ENCODE measurements around the gene SLC15A3. TPM values are rescaled to one million over a fixed set of nuclear protein-coding genes. Genes with fewer than 3 reads are reported as not detected.

The SLC15A3 gene
- total RNA-seq, 1 experiment from 2014 or later: 5.5 TPM

DNA sequence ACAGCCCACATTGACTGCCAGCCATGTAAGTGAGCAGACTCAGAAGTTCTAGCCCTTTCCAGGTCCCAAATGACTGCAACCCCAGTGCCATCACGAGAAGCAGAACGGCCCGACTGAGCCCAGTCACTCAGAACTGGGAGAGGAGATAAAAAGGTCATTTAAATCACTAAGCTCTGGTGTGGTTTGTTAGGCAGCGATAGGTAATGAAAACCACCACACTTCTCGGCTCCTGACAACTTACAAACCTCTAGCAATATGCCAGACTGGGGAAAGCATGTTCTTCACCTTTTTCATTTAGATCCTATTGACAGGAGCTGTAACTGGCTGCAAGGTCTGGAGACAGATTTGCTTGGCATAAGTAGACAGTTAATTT lies 6.7 kb downstream of the SLC15A3 start:
- Histone ChIP-seq H3K4me2 (no peak overlapping the region), H3K27ac (no peak overlapping the region), H3K79me2 (ENCODE audit: low read depth) (no peaks in the 10 kb centered on the region), H3K9me2 (ENCODE audit: insufficient read depth) (no peaks in the 10 kb centered on the region), H2AFZ (no peak overlapping the region), H3K9me3 (ENCODE audit: insufficient read depth, low read depth) (no peaks in the 10 kb centered on the region), H4K20me1 (ENCODE audit: insufficient read depth) (no peaks in the 10 kb centered on the region), H3K4me1 (replicated peaks; ENCODE audit: insufficient read depth) (peaks cover 26% of the 10 kb centered on the region), H3K27me3 (ENCODE audit: insufficient read depth, low read depth) (no peaks in the 10 kb centered on the region), H3K36me3 (ENCODE audit: low read depth) (no peaks in the 10 kb centered on the region), H3K4me3 (no peak overlapping the region), H3F3A (ENCODE audit: insufficient read depth, low read depth) (peaks cover 21% of the 10 kb centered on the region)
- BruUV-seq (replicated peaks): no TSS peak
- CTCF ChIA-PET: no interaction called here
- POLR2A ChIA-PET (ENCODE audit: unreplicated experiment): no interaction called here
- intact Hi-C loops (cut with micrococcal nuclease; ENCODE audit: unreplicated experiment): no loop called here
- TF ChIP-seq EZH2 (IDR thresholded peaks at IDR 0.05; ENCODE audit: low read depth) (no peak), CTCF (conservative IDR thresholded peaks at IDR 0.05) (no peak)
- DNase-seq: no peak

DNA sequence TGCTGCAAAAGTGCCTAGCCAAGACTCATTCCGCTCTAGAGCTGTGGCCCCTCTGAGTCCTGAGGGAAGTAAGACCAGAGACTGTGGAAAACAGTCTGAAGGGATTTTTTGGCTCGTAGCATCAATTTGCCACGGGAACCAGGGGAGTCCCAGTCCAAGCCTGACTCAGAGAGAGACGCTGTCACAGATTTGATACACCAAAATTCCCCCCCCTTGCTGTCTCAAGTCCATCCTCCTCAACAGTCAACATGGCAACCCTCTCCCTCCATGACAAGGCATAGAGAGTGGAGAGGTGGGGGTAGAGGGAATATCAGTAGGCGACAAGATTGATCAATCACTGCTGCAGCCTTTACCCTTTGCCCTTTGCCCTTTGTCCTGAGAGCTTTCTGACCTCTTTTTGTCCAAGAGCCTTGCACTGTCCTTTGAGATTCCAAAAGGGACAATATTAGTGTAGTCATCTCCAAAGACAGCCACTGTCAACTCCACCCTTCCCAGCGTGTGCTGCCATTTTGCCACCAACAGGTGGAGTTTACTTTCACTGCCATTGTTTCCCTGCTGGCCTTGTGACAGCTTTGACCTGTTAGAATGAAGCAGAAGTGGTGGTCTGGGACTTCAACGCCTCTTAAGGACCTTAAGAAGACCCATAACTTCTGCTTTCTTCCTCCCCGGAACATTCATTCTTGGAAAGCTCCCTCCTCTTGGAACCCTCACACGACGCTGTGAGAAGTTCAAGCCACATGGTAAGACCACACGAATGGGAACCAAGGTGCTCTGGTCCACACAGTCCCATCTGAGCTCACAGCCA lies 7.3 kb downstream of the SLC15A3 start:
- Histone ChIP-seq H3K27me3 (ENCODE audit: insufficient read depth, low read depth) (no peaks in the 10 kb centered on the region), H3F3A (ENCODE audit: insufficient read depth, low read depth) (peaks cover 26% of the 10 kb centered on the region), H3K9me3 (ENCODE audit: insufficient read depth, low read depth) (no peaks in the 10 kb centered on the region), H3K27ac (no peak overlapping the region), H4K20me1 (ENCODE audit: insufficient read depth) (no peaks in the 10 kb centered on the region), H3K4me1 (replicated peaks; ENCODE audit: insufficient read depth) (peaks cover 26% of the 10 kb centered on the region), H3K36me3 (ENCODE audit: low read depth) (no peaks in the 10 kb centered on the region), H3K79me2 (ENCODE audit: low read depth) (no peaks in the 10 kb centered on the region), H3K9me2 (ENCODE audit: insufficient read depth) (no peaks in the 10 kb centered on the region), H2AFZ (no peak overlapping the region), H3K4me2 (no peak overlapping the region), H3K4me3 (no peak overlapping the region)
- no TSS peak for BruUV-seq (replicated peaks)
- no peak for DNase-seq
- ChIA-PET POLR2A (ENCODE audit: unreplicated experiment) (no interaction called here), CTCF (no interaction called here)
- intact Hi-C loops (cut with micrococcal nuclease; ENCODE audit: unreplicated experiment): no loop called here
- TF ChIP-seq EZH2 (IDR thresholded peaks at IDR 0.05; ENCODE audit: low read depth): no peak
- TF ChIP-seq CTCF (conservative IDR thresholded peaks at IDR 0.05): peak; percentile 32; the same call in 1 of the 2 replicates

- peaks cover 26% of the 10 kb centered on the region for H3K4me1 ChIP-seq (replicated peaks; ENCODE audit: insufficient read depth)
- peak overlapping the region; percentile 74 for H3K27ac ChIP-seq
- H3K4me3 ChIP-seq: peak overlapping the region; percentile 11; the same call in 1 of the 2 replicates
- no peaks in the 10 kb centered on the region for H4K20me1 ChIP-seq (ENCODE audit: insufficient read depth)
- H3K9me2 ChIP-seq (ENCODE audit: insufficient read depth): no peaks in the 10 kb centered on the region
- no TSS peak for BruUV-seq (replicated peaks)
- H3K36me3 ChIP-seq (ENCODE audit: low read depth): no peaks in the 10 kb centered on the region
- H3K27me3 ChIP-seq (ENCODE audit: insufficient read depth, low read depth): no peaks in the 10 kb centered on the region
- H3F3A ChIP-seq (ENCODE audit: insufficient read depth, low read depth): peaks cover 26% of the 10 kb centered on the region
- H3K9me3 ChIP-seq (ENCODE audit: insufficient read depth, low read depth): no peaks in the 10 kb centered on the region
- H2AFZ ChIP-seq: peak overlapping the region; percentile 71
- ChIA-PET POLR2A (ENCODE audit: unreplicated experiment) (interaction anchor here (0.6 to 0.7 kb wide), 6 partner anchors 17 to 1722 kb away, joined by 3 to 11 read pairs (median 6); partner anchors contain the start of gene TMEM109), CTCF (interaction anchor here (0.6 to 0.7 kb wide), 2 partner anchors 28 to 391 kb away, joined by 3 read pairs; no protein-coding TSS in a partner anchor)
- no peak for TF ChIP-seq CTCF (conservative IDR thresholded peaks at IDR 0.05)
- TF ChIP-seq EZH2 (IDR thresholded peaks at IDR 0.05; ENCODE audit: low read depth): no peak
- no peaks in the 10 kb centered on the region for H3K79me2 ChIP-seq (ENCODE audit: low read depth)
- peak; percentile 86 to 99 for DNase-seq
- peak overlapping the region; percentile 76 for H3K4me2 ChIP-seq
- intact Hi-C loops (cut with micrococcal nuclease; ENCODE audit: unreplicated experiment): loop anchor here (2.0 kb wide), 1 partner anchor 18 kb away; the partner anchor contains the start of gene TMEM132A
These were observed 8.9 kb downstream of the SLC15A3 start for GRCh38 chr11:60942970-60943565.

All from PC-9 (cell line).